LNCaP clone FGC (cell line): ENCODE results near the gene RAPGEF2.
A peak's percentile ranks its signal among the peaks of the same experiment; 100 is the strongest.

Source experiments
- DNase-seq: peaks from one replicate; pipeline ENCODE4 v3.0.0-alpha.2; 2011; ENCODE audit warnings: low read depth
- H3K4me3 ChIP-seq: 2 replicates; pipeline ENCODE4 v1.5.1; 2011; ENCODE audit warnings: mild to moderate bottlenecking, low read depth, low read length, control low read depth
- CTCF ChIP-seq: IDR thresholded peaks from 2 replicates; pipeline ENCODE4 v1.5.1; 2012; ENCODE audit warnings: mild to moderate bottlenecking; ENCODE audit not compliant: control insufficient read depth, insufficient read depth; ENCODE audit errors: extremely low read depth

The RAPGEF2 gene

GRCh38 chr4:159121371-159121770 lies 18.5 kb downstream of the RAPGEF2 start:
- TF ChIP-seq CTCF: no peak
- DNase-seq: no peak
- no peak overlapping the region for H3K4me3 ChIP-seq

- no peak for DNase-seq
- no peak for TF ChIP-seq CTCF
- no peak overlapping the region for H3K4me3 ChIP-seq
Observed at GRCh38 chr4:159126716-159127115, 23.8 kb downstream of the RAPGEF2 start.

- TF ChIP-seq CTCF: no peak
- H3K4me3 ChIP-seq: no peak overlapping the region
- DNase-seq: no peak
Observed at GRCh38 chr4:159127745-159128518, 25.1 kb downstream of the RAPGEF2 start.

- no peak overlapping the region for H3K4me3 ChIP-seq
- no peak for TF ChIP-seq CTCF
- no peak for DNase-seq
Observed at GRCh38 chr4:159129814-159130550, 27.1 kb downstream of the RAPGEF2 start.

- DNase-seq: no peak
- TF ChIP-seq CTCF: no peak
Observed at GRCh38 chr4:159131564-159131963, 28.7 kb downstream of the RAPGEF2 start.

GRCh38 chr4:159134429-159134828 lies 31.6 kb downstream of the RAPGEF2 start:
- no peak for DNase-seq
- TF ChIP-seq CTCF: no peak
- H3K4me3 ChIP-seq: no peak overlapping the region

More at GRCh38 chr4:159131564-159131963, 28.7 kb downstream of the RAPGEF2 start:
- no peak overlapping the region for H3K4me3 ChIP-seq

GRCh38 chr4:159137176-159137575 lies 34.3 kb downstream of the RAPGEF2 start:
- TF ChIP-seq CTCF: no peak
- DNase-seq: peak; percentile 19
- no peak overlapping the region for H3K4me3 ChIP-seq
